K562 (cell line): ENCODE measurements around the gene GNG7. TPM values are rescaled to one million over a fixed set of nuclear protein-coding genes. Genes with fewer than 3 reads are reported as not detected.

Experiments
- ATF7 ChIP-seq: fragments of 450-650 bp; IDR thresholded peaks from 2 replicates; pipeline ENCODE4 v1.7.1; 2014; ENCODE audit warnings: mild to moderate bottlenecking, moderate library complexity
- HEY1 ChIP-seq: fragments of 250-450 bp; sonication (Bioruptor Pico); IDR thresholded peaks from 2 replicates; pipeline ENCODE4 v1.5.0; 2020; ENCODE audit warnings: mild to moderate bottlenecking, moderate library complexity, borderline replicate concordance
- HOXB6 ChIP-seq: fragments of 250-450 bp; sonication (Bioruptor Pico); IDR thresholded peaks from 2 replicates; pipeline ENCODE4 v1.5.1; 2022; ENCODE audit warnings: mild to moderate bottlenecking, borderline replicate concordance
- MECOM ChIP-seq: fragments of 250-450 bp; sonication (Bioruptor Pico); IDR thresholded peaks from 2 replicates; pipeline ENCODE4 v1.8.0; 2022; ENCODE audit warnings: inconsistent platforms
- MED1 ChIP-seq: sonication (generic); formaldehyde crosslinking; IDR thresholded peaks from 2 replicates; pipeline ENCODE4 v1.8.1; 2023; ENCODE audit warnings: missing genetic modification reagents, borderline replicate concordance
- MYBL2 ChIP-seq, 2 experiments: fragments of 450-650 bp in 1 of 2; sonication (generic) in 1 of 2; formaldehyde crosslinking in 1 of 2; IDR thresholded peaks; 2 replicates each; pipeline versions ENCODE4 v1.6.1 to v1.8.1; 2017 to 2022; ENCODE audit warnings: borderline replicate concordance in 1 of 2, inconsistent platforms in 1 of 2, low read depth in 1 of 2, mild to moderate bottlenecking in 1 of 2, missing genetic modification reagents in 1 of 2, moderate library complexity in 1 of 2
- SP2 ChIP-seq: IDR thresholded peaks from 2 replicates; pipeline ENCODE4 v1.6.1; 2011; ENCODE audit warnings: mild to moderate bottlenecking, low read depth, low read length, moderate library complexity; ENCODE audit not compliant: poor library complexity, severe bottlenecking; ENCODE audit errors: extremely low read depth
- TGIF2 ChIP-seq: sonication (generic); formaldehyde crosslinking; IDR thresholded peaks from 2 replicates; pipeline ENCODE4 v1.8.1; 2022; ENCODE audit warnings: mild to moderate bottlenecking, missing genetic modification reagents, moderate library complexity
- WHSC1 ChIP-seq: IDR thresholded peaks from one replicate; pipeline ENCODE4 v1.6.1; 2012; ENCODE audit warnings: low read length, control low read depth, inconsistent platforms
- ZBTB7A ChIP-seq: IDR thresholded peaks from 2 replicates; pipeline ENCODE4 v1.6.1; 2011; ENCODE audit warnings: low read depth, mild to moderate bottlenecking, low read length, moderate library complexity, borderline replicate concordance; ENCODE audit not compliant: control insufficient read depth
- ZKSCAN3 ChIP-seq: fragments of 250-450 bp; sonication (Bioruptor Pico); IDR thresholded peaks from 2 replicates; pipeline ENCODE4 v1.4.0; 2020
- ZNF165 ChIP-seq: fragments of 250-450 bp; sonication (Bioruptor Pico); IDR thresholded peaks from 2 replicates; pipeline ENCODE4 v1.4.0; 2020; ENCODE audit warnings: borderline replicate concordance
- ZNF175 ChIP-seq: fragments of 200-800 bp; sonication (Bioruptor generic); IDR thresholded peaks from 2 replicates; pipeline ENCODE4 v1.6.1; 2016; ENCODE audit warnings: low read depth, mild to moderate bottlenecking, missing genetic modification characterization, missing compliant biosample characterization
- ZNF277 ChIP-seq: fragments of 250-450 bp; sonication (Bioruptor Pico); IDR thresholded peaks from 2 replicates; pipeline ENCODE4 v1.8.0; 2022; ENCODE audit warnings: inconsistent platforms, mild to moderate bottlenecking, moderate library complexity, borderline replicate concordance
- polyA plus RNA-seq, 8 experiments: library from polyadenylated mRNA; depleted of rRNA in 4 of 8; stranded (reverse) in 5 of 8; unstranded in 3 of 8; fragments of >200 nt; fragmentation: Nextera tagmentation in 2 of 8; fragmentation: Illumina TruSeq in 1 of 8; extraction: Ambion mirVana in 2 of 8; extraction: Trizol in 1 of 8; gene quantifications; 2 replicates each; pipeline versions ENCODE4 v1.2.1 to v1.2.3, GENCODE V29; 2011 to 2014; ENCODE audit warnings: inconsistent platforms in 1 of 8, missing spikeins in 1 of 8
- total RNA-seq, 7 experiments: library from RNA; depleted of rRNA in 6 of 7; stranded (reverse); fragments of >200 nt in 6 of 7; fragmentation: Illumina TruSeq in 2 of 7; extraction: Trizol in 2 of 7; gene quantifications; 2 replicates each; pipeline versions ENCODE4 v1.2.1 to v1.2.3, GENCODE V29; 2011 to 2021; ENCODE audit warnings: low replicate concordance in 1 of 7
- TF ChIP-seq, protein P1 (sequence below): fragments of 450-650 bp; formaldehyde crosslinking; conservative IDR thresholded peaks from 2 replicates; pipeline ENCODE4 v1.4.0; 2022; ENCODE audit warnings: mild to moderate bottlenecking, missing genetic modification characterization
- TF ChIP-seq, protein P2 (sequence below): sonication (generic); IDR thresholded peaks from 2 replicates; pipeline ENCODE4 v1.6.1; 2016
- TF ChIP-seq, protein P3 (sequence below): fragments of 450-650 bp; formaldehyde crosslinking; IDR thresholded peaks from 2 replicates; pipeline ENCODE4 v1.4.0; 2022; ENCODE audit warnings: missing genetic modification characterization
- TF ChIP-seq, protein P4 (sequence below), 2 experiments: IDR thresholded peaks in 1 of 2; conservative IDR thresholded peaks in 1 of 2; 2 replicates each; pipeline ENCODE4 v1.6.1; 2016; ENCODE audit warnings: low read depth in 2 of 2, mild to moderate bottlenecking in 1 of 2, missing compliant biosample characterization in 1 of 2, missing genetic modification characterization in 1 of 2, moderate library complexity in 1 of 2

The GNG7 gene
- total and polyA plus RNA-seq, 9 of the 15 experiments (the other 6 are each of a cell fraction or from before 2014, with no cell fraction given), result 0.01 to 0.20 (median 0.06) TPM; not detected in 1

- TF ChIP-seq ZBTB7A, result peak; percentile 99
- TF ChIP-seq TGIF2, result no peak
- TF ChIP-seq, protein P1, sequence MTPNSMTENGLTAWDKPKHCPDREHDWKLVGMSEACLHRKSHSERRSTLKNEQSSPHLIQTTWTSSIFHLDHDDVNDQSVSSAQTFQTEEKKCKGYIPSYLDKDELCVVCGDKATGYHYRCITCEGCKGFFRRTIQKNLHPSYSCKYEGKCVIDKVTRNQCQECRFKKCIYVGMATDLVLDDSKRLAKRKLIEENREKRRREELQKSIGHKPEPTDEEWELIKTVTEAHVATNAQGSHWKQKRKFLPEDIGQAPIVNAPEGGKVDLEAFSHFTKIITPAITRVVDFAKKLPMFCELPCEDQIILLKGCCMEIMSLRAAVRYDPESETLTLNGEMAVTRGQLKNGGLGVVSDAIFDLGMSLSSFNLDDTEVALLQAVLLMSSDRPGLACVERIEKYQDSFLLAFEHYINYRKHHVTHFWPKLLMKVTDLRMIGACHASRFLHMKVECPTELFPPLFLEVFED (CRISPR knock-in tag), result no peak
- TF ChIP-seq ZNF165, result no peak
- TF ChIP-seq HEY1, result no peak
- no peak for TF ChIP-seq MYBL2 (IDR thresholded peaks at IDR 0.05; ENCODE audit: low read depth)
- TF ChIP-seq MYBL2 (CRISPR knock-in tag; IDR thresholded peaks at IDR 0.05; ENCODE audit: borderline replicate concordance), result no peak
- no peak for TF ChIP-seq WHSC1
- TF ChIP-seq SP2, result no peak
- peak; percentile 65; the same call in 1 of the 2 replicates for TF ChIP-seq ATF7
- no peak for TF ChIP-seq MECOM (CRISPR knock-in tag)
- TF ChIP-seq, protein P2, sequence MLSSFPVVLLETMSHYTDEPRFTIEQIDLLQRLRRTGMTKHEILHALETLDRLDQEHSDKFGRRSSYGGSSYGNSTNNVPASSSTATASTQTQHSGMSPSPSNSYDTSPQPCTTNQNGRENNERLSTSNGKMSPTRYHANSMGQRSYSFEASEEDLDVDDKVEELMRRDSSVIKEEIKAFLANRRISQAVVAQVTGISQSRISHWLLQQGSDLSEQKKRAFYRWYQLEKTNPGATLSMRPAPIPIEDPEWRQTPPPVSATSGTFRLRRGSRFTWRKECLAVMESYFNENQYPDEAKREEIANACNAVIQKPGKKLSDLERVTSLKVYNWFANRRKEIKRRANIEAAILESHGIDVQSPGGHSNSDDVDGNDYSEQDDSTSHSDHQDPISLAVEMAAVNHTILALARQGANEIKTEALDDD, result no peak
- no peak for TF ChIP-seq ZNF277 (CRISPR knock-in tag)
- TF ChIP-seq HOXB6, result no peak
- no peak for TF ChIP-seq ZNF175 (CRISPR knock-in tag)
- TF ChIP-seq, protein P3, sequence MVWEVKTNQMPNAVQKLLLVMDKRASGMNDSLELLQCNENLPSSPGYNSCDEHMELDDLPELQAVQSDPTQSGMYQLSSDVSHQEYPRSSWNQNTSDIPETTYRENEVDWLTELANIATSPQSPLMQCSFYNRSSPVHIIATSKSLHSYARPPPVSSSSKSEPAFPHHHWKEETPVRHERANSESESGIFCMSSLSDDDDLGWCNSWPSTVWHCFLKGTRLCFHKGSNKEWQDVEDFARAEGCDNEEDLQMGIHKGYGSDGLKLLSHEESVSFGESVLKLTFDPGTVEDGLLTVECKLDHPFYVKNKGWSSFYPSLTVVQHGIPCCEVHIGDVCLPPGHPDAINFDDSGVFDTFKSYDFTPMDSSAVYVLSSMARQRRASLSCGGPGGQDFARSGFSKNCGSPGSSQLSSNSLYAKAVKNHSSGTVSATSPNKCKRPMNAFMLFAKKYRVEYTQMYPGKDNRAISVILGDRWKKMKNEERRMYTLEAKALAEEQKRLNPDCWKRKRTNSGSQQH (CRISPR knock-in tag), result no peak
- no peak for TF ChIP-seq MED1 (CRISPR knock-in tag)
- no peak for TF ChIP-seq ZKSCAN3 (CRISPR knock-in tag)
- TF ChIP-seq, protein P4, sequence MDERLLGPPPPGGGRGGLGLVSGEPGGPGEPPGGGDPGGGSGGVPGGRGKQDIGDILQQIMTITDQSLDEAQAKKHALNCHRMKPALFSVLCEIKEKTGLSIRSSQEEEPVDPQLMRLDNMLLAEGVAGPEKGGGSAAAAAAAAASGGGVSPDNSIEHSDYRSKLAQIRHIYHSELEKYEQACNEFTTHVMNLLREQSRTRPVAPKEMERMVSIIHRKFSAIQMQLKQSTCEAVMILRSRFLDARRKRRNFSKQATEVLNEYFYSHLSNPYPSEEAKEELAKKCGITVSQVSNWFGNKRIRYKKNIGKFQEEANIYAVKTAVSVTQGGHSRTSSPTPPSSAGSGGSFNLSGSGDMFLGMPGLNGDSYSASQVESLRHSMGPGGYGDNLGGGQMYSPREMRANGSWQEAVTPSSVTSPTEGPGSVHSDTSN (CRISPR knock-in tag; IDR thresholded peaks at IDR 0.05; ENCODE audit: low read depth), result no peak
- TF ChIP-seq, protein P4 (tag; conservative IDR thresholded peaks at IDR 0.05; ENCODE audit: low read depth), result no peak
Measured at GRCh38 chr19:2474232-2475017, 228.1 kb downstream of the GNG7 start (continued).
